CD14-positive monocyte (primary cell): ENCODE results near the gene WDR91. TPM values are rescaled to one million over a fixed set of nuclear protein-coding genes. Genes with fewer than 3 reads are reported as not detected.
A peak's percentile ranks its signal among the peaks of the same experiment; 100 is the strongest.

Experiments used
- DNase-seq, 3 donors: peaks; one replicate each; pipeline ENCODE4 v3.0.0-alpha.2; 2011 to 2022
- H2AFZ ChIP-seq: 2 replicates; pipeline ENCODE4 v1.6.0; 2012; ENCODE audit warnings: mild to moderate bottlenecking, low read depth, low read length, inconsistent platforms; ENCODE audit not compliant: insufficient read depth, poor library complexity, severe bottlenecking
- H3K27ac ChIP-seq, 2 donors: 1 replicate in 1 of 2; 2 replicates in 1 of 2; pipeline ENCODE4 v1.5.1; 2012 to 2013; ENCODE audit warnings: low read length in 2 of 2, control low read depth in 1 of 2, inconsistent platforms in 1 of 2, low read depth in 1 of 2, mild to moderate bottlenecking in 1 of 2
- H3K27me3 ChIP-seq, 2 donors: one replicate each; pipeline versions ENCODE4 v1.6.0 to v1.6.1; 2011 to 2013; ENCODE audit warnings: low read length in 2 of 2; ENCODE audit not compliant: control insufficient read depth in 2 of 2, insufficient read depth in 2 of 2
- H3K36me3 ChIP-seq, 2 donors: replicated peaks in 1 of 2; 1 replicate in 1 of 2; 2 replicates in 1 of 2; pipeline versions ENCODE4 v1.5.1 to v1.6.1; 2012 to 2013; ENCODE audit warnings: low read length in 2 of 2, control low read depth in 1 of 2, inconsistent platforms in 1 of 2, mild to moderate bottlenecking in 1 of 2; ENCODE audit not compliant: insufficient read depth in 2 of 2, control insufficient read depth in 1 of 2
- H3K4me1 ChIP-seq, 2 donors: 1 replicate in 1 of 2; 2 replicates in 1 of 2; pipeline versions ENCODE4 v1.5.1 to v1.6.1; 2012 to 2013; ENCODE audit warnings: low read length in 2 of 2, control low read depth in 1 of 2, inconsistent platforms in 1 of 2, mild to moderate bottlenecking in 1 of 2, moderate library complexity in 1 of 2; ENCODE audit not compliant: insufficient read depth in 2 of 2, control insufficient read depth in 1 of 2
- H3K4me2 ChIP-seq: replicated peaks from 2 replicates; pipeline ENCODE3; 2012; ENCODE audit warnings: low read length, moderate library complexity, mild to moderate bottlenecking; ENCODE audit not compliant: poor library complexity, severe bottlenecking; ENCODE audit errors: extremely low read depth
- H3K4me3 ChIP-seq, 3 experiments: fragments of 200-600 bp in 1 of 3; sonication (generic) in 1 of 3; replicated peaks in 1 of 3; 1 replicate in 2 of 3; 2 replicates in 1 of 3; pipeline ENCODE4 v1.5.1; 2011 to 2013; ENCODE audit warnings: low read length in 3 of 3, mild to moderate bottlenecking in 3 of 3, control low read depth in 2 of 3, low read depth in 2 of 3, inconsistent platforms in 1 of 3, moderate library complexity in 1 of 3
- H3K79me2 ChIP-seq: 2 replicates; pipeline ENCODE4 v1.6.0; 2012; ENCODE audit warnings: mild to moderate bottlenecking, control low read depth, inconsistent platforms, low read length, moderate library complexity; ENCODE audit not compliant: insufficient read depth
- H3K9ac ChIP-seq: 2 replicates; pipeline ENCODE4 v1.6.0; 2017; ENCODE audit warnings: low read length, mild to moderate bottlenecking; ENCODE audit not compliant: insufficient read depth, poor library complexity, severe bottlenecking
- H3K9me3 ChIP-seq, 2 donors: replicated peaks in 1 of 2; 1 replicate in 1 of 2; 2 replicates in 1 of 2; pipeline versions ENCODE4 v1.5.1 to v1.6.1; 2012 to 2013; ENCODE audit warnings: low read length in 2 of 2, control low read depth in 1 of 2; ENCODE audit not compliant: control insufficient read depth in 1 of 2, insufficient read depth in 1 of 2
- H4K20me1 ChIP-seq: 2 replicates; pipeline ENCODE4 v1.6.0; 2012; ENCODE audit warnings: mild to moderate bottlenecking, low read length, control low read depth, moderate library complexity; ENCODE audit not compliant: insufficient read depth
- H3K27ac Mint-ChIP-seq, 7 donors: one replicate each; pipeline ENCODE4 v1.8.0; 2020; ENCODE audit warnings: mild to moderate bottlenecking in 7 of 7, mixed read lengths in 7 of 7, moderate library complexity in 6 of 7, inconsistent platforms in 2 of 7
- H3K27me3 Mint-ChIP-seq, 3 donors: one replicate each; pipeline ENCODE4 v1.8.0; 2021 to 2022; ENCODE audit warnings: low read depth in 3 of 3, mild to moderate bottlenecking in 3 of 3, mixed read lengths in 3 of 3, moderate library complexity in 3 of 3, inconsistent platforms in 1 of 3
- H3K36me3 Mint-ChIP-seq, 2 donors: one replicate each; pipeline ENCODE4 v1.8.0; 2020; ENCODE audit warnings: mixed read lengths in 2 of 2, inconsistent platforms in 1 of 2, mild to moderate bottlenecking in 1 of 2
- H3K4me1 Mint-ChIP-seq: one replicate; pipeline ENCODE4 v1.8.0; 2020; ENCODE audit warnings: mild to moderate bottlenecking, mixed read lengths
- H3K4me3 Mint-ChIP-seq, 2 donors: one replicate each; pipeline ENCODE4 v1.8.0; 2020; ENCODE audit warnings: mild to moderate bottlenecking in 2 of 2, mixed read lengths in 2 of 2, moderate library complexity in 1 of 2
- H3K9me3 Mint-ChIP-seq, 7 donors: one replicate each; pipeline ENCODE4 v1.8.0; 2020 to 2022; ENCODE audit warnings: mixed read lengths in 7 of 7, mild to moderate bottlenecking in 6 of 7, moderate library complexity in 6 of 7, inconsistent platforms in 2 of 7
- CTCF ChIP-seq: fragments of 200-600 bp; IDR thresholded peaks from one replicate; pipeline ENCODE4 v1.8.0; 2022; ENCODE audit warnings: antibody characterized with exemption, mild to moderate bottlenecking
- WGBS: methylation state at CpG from one replicate; pipeline ENCODE4 v1.1.5; 2013; ENCODE audit warnings: missing lambda C conversion rate; ENCODE audit not compliant: insufficient coverage; 5-methylcytosine and 5-hydroxymethylcytosine counted together
- intact Hi-C, 2 donors: fragments of 100-400 bp; cut with micrococcal nuclease; formaldehyde crosslinking; loops; one replicate each; pipeline versions ENCODE4 v1.15.0 to v1.15.1; 2023
- polyA plus RNA-seq, 3 donors: library from polyadenylated mRNA; depleted of rRNA in 1 of 3; unstranded in 2 of 3; stranded (reverse) in 1 of 3; fragments of 300-500 nt in 2 of 3; fragments of >200 nt in 1 of 3; fragmentation: Illumina TruSeq in 2 of 3; gene quantifications; 1 replicate in 2 of 3; 2 replicates in 1 of 3; pipeline ENCODE4 v1.2.3, GENCODE V29; 2012 to 2021

Gene WDR91
- polyA plus RNA-seq, 3 donors, result 2.5 to 35.0 (median 3.9) TPM

DNA sequence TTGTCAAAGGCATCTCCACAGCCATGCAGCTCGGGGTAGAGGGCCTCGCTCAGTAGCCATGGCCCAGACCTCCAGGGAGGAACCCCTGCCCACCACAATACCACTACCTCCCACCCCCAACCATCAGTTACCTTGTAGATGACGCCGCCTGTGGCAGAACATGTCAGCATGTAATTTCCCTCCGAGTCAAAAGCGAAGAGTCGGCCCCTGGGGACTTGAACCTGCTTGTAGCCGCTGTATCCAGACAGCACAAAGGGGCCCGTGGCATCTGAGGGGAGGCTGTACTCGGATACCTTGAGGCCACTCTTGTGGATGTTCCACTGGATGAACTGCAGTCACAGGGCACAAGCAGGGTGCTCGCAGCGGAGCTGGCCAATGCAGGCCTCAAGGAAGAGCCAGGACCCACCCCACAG, 24.5 kb downstream of the WDR91 start:
- Mint-ChIP-seq H3K27ac (peak overlapping the region in 3 of 7 donors; percentile 35 to 55 (median 37)), H3K36me3 (peaks cover 98 to 100% of the 10 kb centered on the region in 2 donors), H3K4me1 (no peaks in the 10 kb centered on the region), H3K9me3 (peaks cover 20 to 28% (median 24%) of the 10 kb centered on the region in 7 donors), H3K27me3 (no peaks in the 10 kb centered on the region), H3K4me3 (no peak overlapping the region)
- Histone ChIP-seq H3K79me2 (no peaks in the 10 kb centered on the region), H3K4me1 (no peaks in the 10 kb centered on the region), H3K27me3 (no peaks in the 10 kb centered on the region), H4K20me1 (no peaks in the 10 kb centered on the region), H3K4me3 (no peak overlapping the region), H3K9ac (no peak overlapping the region), H3K36me3 (peaks cover 86 to 100% of the 10 kb centered on the region in 2 donors), H3K4me2 (no peak overlapping the region), H2AFZ (no peak overlapping the region), H3K27ac (no peak overlapping the region), H3K9me3 (peaks cover 20 to 25% of the 10 kb centered on the region in 2 donors)
- no peak for DNase-seq
- no peak for TF ChIP-seq CTCF
- WGBS, result 89% methylated on average over 12 of the region's 12 CpGs
- intact Hi-C loops, result no loop called here

DNA sequence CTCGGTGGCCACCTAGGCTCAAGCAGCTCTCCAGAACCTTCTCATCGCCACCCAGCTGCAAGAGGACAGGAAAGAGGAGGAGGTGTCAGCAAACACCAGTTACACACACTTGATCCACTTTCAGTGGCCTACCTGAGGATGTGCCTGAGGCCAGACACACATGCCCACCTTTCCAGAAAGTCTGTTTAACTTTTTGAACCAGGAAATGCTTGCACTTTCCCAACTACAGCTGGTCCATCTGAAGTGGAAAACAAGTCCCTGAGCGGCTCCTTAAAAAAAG, 25.1 kb downstream of the WDR91 start:
- 85% methylated on average over 1 of the region's 3 CpGs for WGBS

More for the DNA sequence above, 25.1 kb downstream of the WDR91 start:
- peaks cover 81 to 98% of the 10 kb centered on the region in 2 donors for H3K36me3 ChIP-seq
- no peak overlapping the region for H3K4me2 ChIP-seq
- no peak for TF ChIP-seq CTCF
- H3K4me1 ChIP-seq, result no peaks in the 10 kb centered on the region
- no peak overlapping the region for H2AFZ ChIP-seq
- peaks cover 93 to 97% of the 10 kb centered on the region in 2 donors for H3K36me3 Mint-ChIP-seq
- no peaks in the 10 kb centered on the region for H3K27me3 Mint-ChIP-seq
- H3K9me3 ChIP-seq, result peaks cover 27 to 28% of the 10 kb centered on the region in 2 donors
- H3K9ac ChIP-seq, result no peak overlapping the region
- no peaks in the 10 kb centered on the region for H3K27me3 ChIP-seq
- H3K27ac Mint-ChIP-seq, result no peak overlapping the region
- no peaks in the 10 kb centered on the region for H3K4me1 Mint-ChIP-seq
- no peak overlapping the region for H3K27ac ChIP-seq
- H3K9me3 Mint-ChIP-seq, result peaks cover 25 to 35% (median 30%) of the 10 kb centered on the region in 7 donors
- no peak overlapping the region for H3K4me3 Mint-ChIP-seq
- no peaks in the 10 kb centered on the region for H3K79me2 ChIP-seq
- no peak for DNase-seq
- intact Hi-C loops, result no loop called here
- H3K4me3 ChIP-seq, result no peak overlapping the region
- H4K20me1 ChIP-seq, result no peaks in the 10 kb centered on the region
